Right atrium auricular region (tissue), 2 donors: Measurements from ENCODE around the gene ANKRD36B. TPM values are rescaled to one million over a fixed set of nuclear protein-coding genes. Genes with fewer than 3 reads are reported as not detected.
"Not testable (repeated sequence)": the region's sequence is repeated elsewhere in the genome, so short reads cannot be mapped to it uniquely, and the experiment has no call there.

Experiments
- DNase-seq: peaks from one replicate; pipeline ENCODE4 v3.0.0-alpha.2; 2019; ENCODE audit warnings: low spot score
- H3K27ac ChIP-seq, 2 donors: fragments of 200-600 bp; sonication (generic); 1 replicate in 1 of 2; 2 replicates in 1 of 2; pipeline ENCODE4 v1.5.1; 2016 to 2019
- H3K27me3 ChIP-seq, 2 donors: fragments of 200-600 bp; sonication (generic); one replicate each; pipeline versions ENCODE4 v1.5.1 to v1.6.0; 2017 to 2019
- H3K36me3 ChIP-seq: fragments of 200-600 bp; sonication (generic); one replicate; pipeline ENCODE4 v1.5.1; 2016
- H3K4me1 ChIP-seq, 2 donors: fragments of 200-600 bp; sonication (generic); one replicate each; pipeline versions ENCODE4 v1.5.1 to v1.6.0; 2017 to 2019
- H3K4me3 ChIP-seq, 2 donors: fragments of 200-600 bp; sonication (generic); 1 replicate in 1 of 2; 2 replicates in 1 of 2; pipeline ENCODE4 v1.5.1; 2017 to 2019; ENCODE audit warnings: mild to moderate bottlenecking in 1 of 2, moderate library complexity in 1 of 2
- H3K9me3 ChIP-seq, 2 donors: fragments of 200-600 bp; sonication (generic); one replicate each; pipeline ENCODE4 v1.5.1; 2019
- CTCF ChIP-seq, 2 donors: fragments of 200-600 bp; sonication (generic); IDR thresholded peaks; one replicate each; pipeline ENCODE4 v1.5.1; 2019; ENCODE audit warnings: antibody characterized with exemption in 2 of 2
- total RNA-seq, 2 donors: library from RNA; depleted of rRNA; stranded (reverse); fragments of >200 nt; gene quantifications; one replicate each; pipeline ENCODE4 v1.1.0, GENCODE V29; 2016

Gene ANKRD36B
- total RNA-seq, 2 donors from 2014 or later = 4.6 to 9.6 TPM

GRCh38 chr2:97601537-97601936 is 11.9 kb upstream of the ANKRD36B start:
- H3K27ac ChIP-seq, H3K27me3 ChIP-seq, DNase-seq, H3K4me1 ChIP-seq, H3K36me3 ChIP-seq, H3K9me3 ChIP-seq, H3K4me3 ChIP-seq: not testable (repeated sequence)

GRCh38 chr2:97596180-97596579 is 6.5 kb upstream of the ANKRD36B start:
- H3K36me3 ChIP-seq, H3K27ac ChIP-seq, H3K4me1 ChIP-seq, H3K4me3 ChIP-seq, H3K9me3 ChIP-seq, H3K27me3 ChIP-seq, DNase-seq: not testable (repeated sequence)

GRCh38 chr2:97593520-97593919 is 3.8 kb upstream of the ANKRD36B start:
- H3K9me3 ChIP-seq, H3K27ac ChIP-seq, H3K36me3 ChIP-seq, DNase-seq, H3K4me1 ChIP-seq, H3K27me3 ChIP-seq, H3K4me3 ChIP-seq: not testable (repeated sequence)

- H3K9me3 ChIP-seq, H3K27me3 ChIP-seq, H3K4me1 ChIP-seq, H3K36me3 ChIP-seq: not testable (repeated sequence)
- DNase-seq = peak; percentile 86
- TF ChIP-seq CTCF (IDR thresholded peaks at IDR 0.05) = peak; percentile 88 to 94
- Histone ChIP-seq H3K27ac (peak overlapping the region; percentile 90 to 95), H3K4me3 (peak overlapping the region; percentile 44 to 67)
Observed at GRCh38 chr2:97590515-97591394, 1.1 kb upstream of the ANKRD36B start.

- not testable (repeated sequence) for DNase-seq, H3K9me3 ChIP-seq, H3K36me3 ChIP-seq, H3K4me1 ChIP-seq, H3K27me3 ChIP-seq
- Histone ChIP-seq H3K4me3 (peak overlapping the region; percentile 44 to 67), H3K27ac (peak overlapping the region; percentile 90 to 95)
Observed at GRCh38 chr2:97589257-97589597, 450 bp downstream of the ANKRD36B start.

GRCh38 chr2:97565674-97566073 is 24.0 kb downstream of the ANKRD36B start:
- not testable (repeated sequence) for H3K9me3 ChIP-seq, H3K4me3 ChIP-seq, DNase-seq, H3K27me3 ChIP-seq, H3K4me1 ChIP-seq, H3K36me3 ChIP-seq, H3K27ac ChIP-seq

- H3K9me3 ChIP-seq, H3K4me1 ChIP-seq, H3K27ac ChIP-seq, H3K27me3 ChIP-seq, H3K4me3 ChIP-seq, DNase-seq: not testable (repeated sequence)
- H3K36me3 ChIP-seq = peaks cover 39% of the 10 kb centered on the region
Observed at GRCh38 chr2:97552406-97552805, 37.3 kb downstream of the ANKRD36B start.

- H3K4me1 ChIP-seq, H3K9me3 ChIP-seq, H3K27ac ChIP-seq, H3K4me3 ChIP-seq, H3K27me3 ChIP-seq, DNase-seq: not testable (repeated sequence)
- peaks cover 39% of the 10 kb centered on the region for H3K36me3 ChIP-seq
Observed at GRCh38 chr2:97550498-97550897, 39.2 kb downstream of the ANKRD36B start.

GRCh38 chr2:97549058-97549457 is 40.6 kb downstream of the ANKRD36B start:
- H3K9me3 ChIP-seq, H3K4me1 ChIP-seq, H3K27ac ChIP-seq, DNase-seq, H3K27me3 ChIP-seq, H3K4me3 ChIP-seq: not testable (repeated sequence)
- peaks cover 41% of the 10 kb centered on the region for H3K36me3 ChIP-seq

- not testable (repeated sequence) for DNase-seq, H3K9me3 ChIP-seq, H3K27me3 ChIP-seq, H3K4me1 ChIP-seq, H3K27ac ChIP-seq, H3K4me3 ChIP-seq
- peaks cover 41% of the 10 kb centered on the region for H3K36me3 ChIP-seq
Observed at GRCh38 chr2:97548536-97548935, 41.1 kb downstream of the ANKRD36B start.
